Medulla oblongata (tissue), 1 donor: Measurements from ENCODE around the gene CTCF.
A peak's percentile ranks its signal among the peaks of the same experiment; 100 is the strongest.

ENCODE experiments used
- DNase-seq: peaks from one replicate; pipeline ENCODE4 v3.0.0-alpha.2; 2015; ENCODE audit errors: extremely low spot score

The CTCF gene

DNA sequence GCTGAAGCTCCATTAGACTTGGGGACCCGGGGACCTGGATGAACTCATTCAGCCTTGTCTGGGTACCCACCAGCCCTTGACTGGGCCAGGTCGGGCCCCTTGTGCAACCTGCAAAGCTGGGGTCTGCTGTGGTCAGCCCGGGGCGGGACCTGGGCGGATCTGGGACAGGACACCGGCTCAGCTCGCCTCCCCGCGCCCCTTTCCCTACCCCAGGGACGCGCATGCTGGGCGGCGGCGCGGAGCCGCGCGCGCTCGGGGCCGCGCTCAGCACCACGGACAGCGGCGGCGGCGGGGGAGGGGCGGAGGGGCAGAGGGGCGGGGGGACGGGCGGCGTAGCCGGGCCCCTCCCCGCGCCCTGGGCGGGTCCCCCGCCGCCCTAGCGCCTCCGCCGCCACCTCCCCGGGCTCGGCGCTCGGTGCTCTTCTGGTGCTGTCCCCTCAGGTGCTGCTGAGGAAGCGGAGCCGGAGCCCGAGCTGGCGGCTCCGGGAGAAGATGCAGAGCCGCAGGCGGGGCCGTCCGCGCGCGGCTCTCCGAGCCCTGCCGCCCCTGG, 90.3 kb downstream of the CTCF start:
- no peak for DNase-seq

DNA sequence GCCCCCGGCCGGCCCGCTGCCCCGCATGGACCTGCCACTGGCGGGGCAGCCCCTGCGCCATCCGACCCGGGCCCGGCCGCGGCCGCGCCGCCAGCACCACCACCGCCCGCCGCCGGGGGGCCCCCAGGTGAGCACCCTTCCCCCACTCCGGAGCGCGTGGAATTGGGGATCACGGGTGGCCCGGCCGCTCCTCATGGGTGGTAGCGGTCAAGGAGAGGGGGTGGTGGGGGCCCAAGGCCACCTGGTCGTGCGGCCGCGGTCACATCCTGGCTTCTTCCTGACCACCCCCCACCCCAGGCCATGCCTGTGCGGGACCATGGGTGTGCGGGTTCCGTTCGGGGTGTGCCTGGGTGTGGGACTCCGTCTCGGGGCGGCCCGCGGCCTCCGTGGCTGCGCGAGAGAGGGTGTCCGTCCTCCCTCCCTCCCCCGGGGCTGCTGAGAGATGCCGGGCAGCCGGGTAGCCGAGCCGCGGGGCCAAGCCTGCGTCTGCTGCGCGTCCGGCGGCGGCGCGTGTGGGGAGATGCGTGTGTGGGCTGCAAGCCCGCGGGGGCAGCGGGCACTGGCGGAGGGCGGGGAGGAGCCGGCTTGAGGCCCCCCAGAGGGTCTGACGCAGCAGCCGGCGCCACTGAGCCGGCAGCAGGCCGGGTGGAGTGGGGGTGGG, 90.9 kb downstream of the CTCF start:
- no peak for DNase-seq

DNA sequence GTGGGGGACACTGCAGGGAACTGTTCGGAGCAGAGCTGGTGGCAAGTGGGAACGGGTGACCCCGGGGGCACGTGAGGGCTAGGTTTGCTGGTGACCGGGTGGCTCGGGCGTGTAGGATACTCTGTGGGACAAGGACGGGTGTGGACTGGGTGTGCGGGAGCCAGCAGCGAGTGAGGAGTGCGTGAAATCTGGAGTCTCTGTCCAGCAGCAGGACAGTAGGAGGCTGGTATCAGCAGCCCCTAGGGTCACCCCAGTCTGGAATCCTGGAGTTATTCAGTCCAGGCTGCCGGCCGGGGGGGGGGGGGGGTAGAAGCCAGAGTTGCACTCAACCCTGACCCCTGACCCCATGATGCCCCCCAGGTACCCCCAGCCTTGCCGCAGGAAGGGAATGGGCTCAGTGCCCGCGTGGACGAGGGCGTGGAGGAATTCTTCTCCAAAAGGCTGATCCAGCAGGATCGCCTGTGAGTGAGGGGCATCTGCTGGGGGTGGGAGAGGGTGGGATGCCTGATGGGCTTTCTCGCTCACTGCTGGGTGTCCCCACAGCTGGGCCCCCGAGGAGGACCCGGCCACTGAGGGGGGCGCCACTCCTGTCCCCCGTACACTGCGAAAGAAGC, 91.6 kb downstream of the CTCF start:
- DNase-seq = no peak

DNA sequence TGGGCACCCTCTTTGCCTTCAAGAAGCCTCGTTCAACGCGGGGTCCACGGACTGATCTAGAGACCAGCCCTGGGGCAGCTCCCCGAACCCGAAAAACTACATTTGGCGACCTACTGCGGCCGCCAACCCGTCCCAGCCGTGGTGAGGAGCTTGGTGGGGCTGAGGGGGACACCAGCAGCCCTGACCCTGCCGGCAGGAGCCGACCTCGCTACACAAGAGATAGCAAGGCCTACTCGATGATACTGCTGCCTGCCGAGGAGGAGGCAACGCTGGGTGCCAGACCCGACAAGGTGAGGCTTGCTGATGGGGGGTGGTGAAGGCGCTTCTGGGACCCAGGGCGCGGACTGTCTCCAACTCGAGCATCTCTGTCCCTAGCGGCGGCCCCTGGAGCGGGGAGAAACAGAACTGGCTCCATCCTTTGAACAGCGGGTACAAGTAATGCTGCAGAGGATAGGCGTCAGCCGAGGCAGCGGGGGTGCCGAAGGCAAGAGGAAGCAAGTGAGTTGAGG, 92.1 kb downstream of the CTCF start:
- no peak for DNase-seq

- DNase-seq = no peak
Observed at GRCh38 chr16:67655363-67655762, 93.0 kb downstream of the CTCF start.

DNA sequence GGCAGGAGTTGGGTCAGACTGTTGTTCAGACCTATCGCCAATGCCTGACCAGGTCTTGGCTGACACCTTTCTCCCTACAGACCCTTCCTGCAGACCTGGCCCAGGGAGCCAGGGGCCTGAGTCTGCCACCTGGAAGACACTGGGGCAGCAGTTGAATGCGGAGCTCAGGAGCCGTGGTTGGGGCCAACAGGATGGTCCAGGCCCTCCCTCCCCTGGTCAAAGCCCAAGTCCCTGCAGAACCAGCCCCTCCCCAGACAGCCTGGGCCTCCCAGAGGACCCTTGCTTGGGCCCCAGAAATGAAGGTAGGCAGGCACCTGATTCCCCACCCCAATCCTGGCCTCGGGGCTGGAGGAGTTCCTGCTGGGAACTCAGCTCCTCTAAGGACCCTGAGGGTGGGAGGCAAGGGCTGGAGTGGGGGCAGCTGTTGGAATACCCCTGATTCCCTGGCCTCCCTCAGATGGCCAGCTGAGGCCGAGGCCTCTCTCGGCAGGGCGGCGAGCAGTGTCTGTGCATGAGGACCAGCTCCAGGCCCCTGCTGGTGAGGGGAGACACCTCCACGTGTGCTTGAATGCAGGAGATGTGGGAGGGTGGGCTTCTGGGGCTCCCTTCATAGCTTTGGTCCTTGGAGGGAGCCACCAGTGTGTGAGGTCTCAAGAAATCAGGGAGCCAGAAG, 94.2 kb downstream of the CTCF start:
- no peak for DNase-seq

DNA sequence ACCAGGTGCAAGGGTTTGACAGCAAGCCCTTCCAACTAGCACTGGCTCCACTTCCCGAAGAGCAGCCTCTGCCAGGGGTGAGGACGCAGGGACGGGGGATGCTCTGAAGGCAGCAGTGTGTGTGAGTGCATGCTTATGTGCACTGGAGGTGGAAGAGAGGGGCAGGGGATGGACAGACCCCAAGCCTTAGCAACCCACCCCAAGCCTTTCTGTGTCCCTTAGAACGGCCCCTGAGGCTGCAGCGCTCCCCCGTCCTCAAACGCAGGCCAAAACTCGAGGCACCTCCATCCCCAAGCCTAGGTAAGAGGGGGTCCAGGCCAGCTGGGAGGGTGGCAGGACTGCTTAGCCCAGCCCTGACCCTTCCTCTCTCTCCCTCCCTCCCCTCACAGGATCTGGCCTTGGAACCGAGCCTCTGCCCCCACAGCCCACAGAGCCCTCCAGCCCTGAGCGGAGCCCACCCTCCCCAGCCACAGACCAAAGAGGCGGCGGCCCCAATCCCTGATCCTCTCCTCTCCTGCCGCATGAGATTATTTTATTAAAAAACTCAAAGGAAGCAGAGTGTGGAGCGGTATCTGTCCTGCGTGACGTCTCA, 94.8 kb downstream of the CTCF start:
- DNase-seq = no peak

DNA sequence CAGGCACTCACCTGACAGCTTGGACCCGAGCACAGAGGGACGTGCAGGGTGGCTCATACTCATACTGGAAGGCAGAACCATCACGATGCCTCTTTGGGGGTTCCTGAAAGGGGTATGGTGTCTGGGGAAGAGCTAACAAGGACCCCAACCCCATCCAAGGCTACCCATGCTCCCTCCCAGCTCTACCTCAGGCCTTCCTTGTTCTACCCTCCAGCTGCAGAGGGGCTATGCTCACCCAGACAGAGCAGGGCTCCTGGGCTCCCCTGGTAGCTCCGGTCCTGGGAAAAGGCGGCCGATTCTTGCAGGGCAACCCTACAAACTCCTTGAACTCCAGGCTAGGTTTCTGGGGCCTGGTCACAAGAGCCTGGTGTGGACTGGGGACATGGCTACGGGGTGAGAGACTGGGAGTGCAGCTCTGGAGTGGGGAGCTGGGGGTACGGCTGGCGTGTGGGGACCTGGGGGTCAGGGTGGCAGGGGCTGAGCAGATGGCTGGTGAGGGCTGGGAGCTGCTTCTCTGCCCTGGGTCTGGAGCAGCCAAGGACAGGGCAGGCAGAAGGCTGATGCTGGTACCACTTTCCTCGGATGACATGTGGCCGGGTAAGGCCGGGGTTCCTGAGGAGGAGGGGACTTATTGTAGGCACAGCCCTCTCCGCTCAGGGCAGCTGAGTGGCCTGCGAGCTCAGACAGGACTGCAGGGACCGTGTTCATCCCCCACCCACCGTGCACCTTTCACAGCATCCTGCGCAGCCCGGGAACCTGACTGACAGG, 95.6 kb downstream of the CTCF start:
- no peak for DNase-seq

DNA sequence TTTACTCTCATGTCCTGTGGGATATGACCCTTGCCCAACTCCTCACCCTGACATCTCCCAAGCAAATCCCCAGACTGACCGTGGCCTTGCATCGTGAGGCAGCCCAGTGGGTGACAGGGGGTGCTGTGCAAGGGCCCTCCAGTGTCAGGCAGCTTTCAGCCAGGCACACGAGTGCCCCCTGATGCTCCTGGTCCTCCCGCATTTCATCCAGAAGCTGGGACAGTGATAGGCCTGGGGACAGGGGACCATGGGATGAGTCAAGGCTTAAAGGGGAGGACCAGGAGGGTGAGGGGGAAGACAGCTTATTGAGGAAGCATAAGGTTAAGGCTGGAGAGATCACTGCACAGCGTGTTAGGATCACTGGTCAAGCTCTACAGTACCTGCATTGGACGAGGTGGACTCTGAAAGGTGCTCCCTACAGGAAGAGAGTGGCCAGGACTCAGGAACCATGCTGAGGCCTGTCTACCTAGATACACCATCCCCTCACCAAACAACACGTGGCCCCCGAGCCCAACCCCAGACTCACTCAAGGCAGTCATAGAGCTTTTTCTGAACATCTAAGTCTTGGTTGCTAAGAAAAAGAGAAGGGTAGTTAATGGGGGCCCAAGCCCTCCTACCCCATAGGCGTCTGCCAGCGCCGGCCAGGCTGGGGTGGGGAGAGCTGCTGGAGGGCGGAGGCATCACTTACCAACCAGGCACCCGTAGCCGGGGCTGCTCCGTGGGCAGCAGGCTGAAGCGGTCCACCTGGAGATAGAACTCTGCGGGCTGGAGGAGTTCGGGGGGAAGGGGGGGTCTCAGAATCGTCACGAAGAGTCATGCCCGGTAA, 96.7 kb downstream of the CTCF start:
- DNase-seq = no peak

- DNase-seq = peak; percentile 97
Observed at GRCh38 chr16:67659675-67660563, 97.6 kb downstream of the CTCF start, which contains the start of gene ACD. Gene ACD, minus strand, starts transcription at chr16:67660260. Its CDS starts 40 bp downstream, at chr16:67660220.

- peak; percentile 98 for DNase-seq
Observed at GRCh38 chr16:67660564-67661028, 98.3 kb downstream of the CTCF start, which contains the start of gene PARD6A. Gene PARD6A, plus strand, starts transcription at chr16:67660960. Its CDS starts 79 bp downstream, at chr16:67661039.

- DNase-seq = no peak
Observed at GRCh38 chr16:67661101-67661761, 98.9 kb downstream of the CTCF start.

DNA sequence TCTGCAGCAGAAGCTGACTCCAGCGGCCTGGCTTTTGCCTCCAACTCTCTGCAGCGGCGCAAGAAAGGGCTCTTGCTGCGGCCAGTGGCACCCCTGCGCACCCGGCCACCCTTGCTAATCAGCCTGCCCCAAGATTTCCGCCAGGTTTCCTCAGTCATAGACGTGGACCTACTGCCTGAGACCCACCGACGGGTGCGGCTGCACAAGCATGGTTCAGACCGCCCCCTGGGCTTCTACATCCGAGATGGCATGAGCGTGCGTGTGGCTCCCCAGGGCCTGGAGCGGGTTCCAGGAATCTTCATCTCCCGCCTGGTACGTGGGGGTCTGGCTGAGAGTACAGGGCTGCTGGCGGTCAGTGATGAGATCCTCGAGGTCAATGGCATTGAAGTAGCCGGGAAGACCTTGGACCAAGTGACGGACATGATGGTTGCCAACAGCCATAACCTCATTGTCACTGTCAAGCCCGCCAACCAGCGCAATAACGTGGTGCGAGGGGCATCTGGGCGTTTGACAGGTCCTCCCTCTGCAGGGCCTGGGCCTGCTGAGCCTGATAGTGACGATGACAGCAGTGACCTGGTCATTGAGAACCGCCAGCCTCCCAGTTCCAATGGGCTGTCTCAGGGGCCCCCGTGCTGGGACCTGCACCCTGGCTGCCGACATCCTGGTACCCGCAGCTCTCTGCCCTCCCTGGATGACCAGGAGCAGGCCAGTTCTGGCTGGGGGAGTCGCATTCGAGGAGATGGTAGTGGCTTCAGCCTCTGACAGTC, 99.7 kb downstream of the CTCF start:
- DNase-seq = no peak

DNA sequence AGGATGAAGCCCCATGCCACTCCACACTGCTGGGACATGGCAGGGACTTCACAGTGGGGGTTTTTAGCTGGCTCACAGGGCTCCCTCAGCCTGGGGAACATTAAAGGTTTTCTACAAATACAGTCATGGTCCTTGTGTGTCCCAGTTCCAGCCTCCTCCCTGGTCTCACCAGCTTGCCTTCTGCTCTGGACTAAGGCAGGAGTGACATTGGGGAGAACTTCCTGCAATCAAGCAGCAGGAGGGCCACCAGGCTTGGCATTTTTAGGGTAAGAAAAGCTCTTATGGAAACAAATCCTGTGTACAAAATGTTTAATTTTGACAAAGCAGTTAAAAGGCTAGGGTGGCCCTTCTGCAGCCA, 100.3 kb downstream of the CTCF start:
- no peak for DNase-seq

DNA sequence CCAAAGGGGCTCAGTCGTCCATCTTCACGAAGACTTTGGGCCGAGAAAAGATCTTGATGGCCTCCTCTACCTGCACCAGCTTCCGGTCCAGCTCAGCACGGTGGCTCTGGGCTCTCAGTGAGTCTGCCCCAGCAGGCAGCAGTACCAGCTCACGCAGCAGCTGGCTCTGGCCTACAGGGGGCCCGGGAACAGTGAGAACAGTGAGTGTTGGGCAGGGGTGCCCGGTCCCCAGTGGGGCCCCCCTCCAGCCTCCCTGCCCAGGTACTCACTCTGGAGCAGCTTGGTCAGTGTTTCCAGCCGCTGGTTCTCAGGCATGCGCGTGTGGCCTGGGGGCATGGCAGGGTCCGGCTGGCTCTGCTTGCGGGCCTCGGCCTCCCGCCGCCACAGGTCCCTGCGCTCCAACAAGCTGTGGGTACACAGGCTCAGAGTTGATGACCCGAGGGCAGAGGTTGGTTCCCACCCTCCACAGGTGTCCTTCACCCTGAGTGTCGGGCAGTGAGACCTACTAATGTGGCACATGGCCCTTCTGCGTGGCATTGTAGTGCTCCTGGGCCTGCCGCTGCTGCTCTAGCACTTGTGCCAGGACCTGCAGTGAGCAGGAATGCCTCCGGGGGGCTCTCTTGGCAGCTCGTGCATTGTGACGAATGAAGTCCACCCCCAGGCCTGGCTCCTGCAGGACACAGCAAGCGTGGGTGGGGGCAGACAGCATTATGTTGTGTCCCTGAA, 101.0 kb downstream of the CTCF start:
- no peak for DNase-seq

GRCh38 chr16:67663877-67664222, 101.5 kb downstream of the CTCF start:
- DNase-seq = no peak

DNA sequence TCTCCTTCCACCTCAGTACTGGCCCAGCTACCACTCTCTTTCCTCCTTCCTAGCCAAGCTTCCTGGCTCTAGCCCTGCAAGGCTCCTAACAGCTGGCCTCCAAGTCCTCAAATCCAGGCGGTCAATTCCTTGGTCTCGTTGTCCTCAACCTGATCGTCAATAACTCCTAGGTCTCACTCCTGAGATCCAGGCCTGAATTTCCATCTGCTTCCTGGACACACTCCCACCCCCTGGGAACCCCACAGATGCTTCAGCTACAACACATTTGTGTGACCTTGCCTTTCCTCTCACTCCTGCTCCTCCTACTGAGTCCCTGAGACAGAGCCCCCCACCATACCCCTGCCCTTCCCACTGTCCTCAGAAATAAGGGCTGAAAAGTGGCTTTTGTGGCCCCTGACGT, 101.9 kb downstream of the CTCF start:
- DNase-seq = no peak
